ENCODE measurements around the gene KIF25.

Gene KIF25

DNA sequence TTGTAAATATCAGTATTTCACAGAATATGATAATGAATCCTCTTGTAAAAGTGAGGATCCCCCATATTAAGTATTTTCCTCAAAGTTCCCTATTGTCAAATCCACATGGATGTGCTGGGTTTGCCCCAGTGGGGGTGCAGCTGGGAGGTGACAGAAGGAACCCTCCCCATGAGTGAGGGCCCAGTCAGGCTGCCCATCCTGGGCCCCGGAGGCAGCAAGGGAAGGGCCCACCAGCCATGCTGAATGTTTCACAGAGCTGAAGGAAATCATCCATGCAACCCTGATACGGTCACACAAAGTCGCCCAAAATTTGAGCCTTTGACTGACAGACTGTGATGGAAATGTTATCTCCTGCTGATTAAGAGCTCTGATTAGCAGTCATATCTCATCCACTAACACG is 41.8 kb downstream of the KIF25 start:
- Histone ChIP-seq H3F3A (ENCODE audit: low read depth) (no peaks in the 10 kb centered on the region), H4K20me1 (ENCODE audit: insufficient read depth, low read length, poor library complexity, severe bottlenecking) (no peaks in the 10 kb centered on the region), H3K9ac (ENCODE audit: low read depth, low read length, poor library complexity, severe bottlenecking) (no peak overlapping the region), H3K9me2 (replicated peaks; ENCODE audit: low read depth, low read length) (no peaks in the 10 kb centered on the region), H3K79me2 (ENCODE audit: insufficient read depth, low read length) (no peaks in the 10 kb centered on the region), H3K36me3 (ENCODE audit: insufficient read depth, low read length) (no peaks in the 10 kb centered on the region), H3K4me2 (ENCODE audit: low read depth, low read length, poor library complexity, severe bottlenecking) (no peak overlapping the region), H3K4me1 (ENCODE audit: insufficient read depth, low read length, poor library complexity, severe bottlenecking) (no peaks in the 10 kb centered on the region), H3K27me3 (ENCODE audit: insufficient read depth, low read length, poor library complexity, severe bottlenecking) (no peaks in the 10 kb centered on the region), H3K4me3 (ENCODE audit: low read length, poor library complexity, severe bottlenecking) (no peak overlapping the region), H2AFZ (ENCODE audit: low read length) (no peak overlapping the region), H3K9me3 (ENCODE audit: insufficient read depth, low read depth, low read length) (peaks cover 9% of the 10 kb centered on the region; the same call in 1 of the 2 replicates)
- TF ChIP-seq, protein P1, sequence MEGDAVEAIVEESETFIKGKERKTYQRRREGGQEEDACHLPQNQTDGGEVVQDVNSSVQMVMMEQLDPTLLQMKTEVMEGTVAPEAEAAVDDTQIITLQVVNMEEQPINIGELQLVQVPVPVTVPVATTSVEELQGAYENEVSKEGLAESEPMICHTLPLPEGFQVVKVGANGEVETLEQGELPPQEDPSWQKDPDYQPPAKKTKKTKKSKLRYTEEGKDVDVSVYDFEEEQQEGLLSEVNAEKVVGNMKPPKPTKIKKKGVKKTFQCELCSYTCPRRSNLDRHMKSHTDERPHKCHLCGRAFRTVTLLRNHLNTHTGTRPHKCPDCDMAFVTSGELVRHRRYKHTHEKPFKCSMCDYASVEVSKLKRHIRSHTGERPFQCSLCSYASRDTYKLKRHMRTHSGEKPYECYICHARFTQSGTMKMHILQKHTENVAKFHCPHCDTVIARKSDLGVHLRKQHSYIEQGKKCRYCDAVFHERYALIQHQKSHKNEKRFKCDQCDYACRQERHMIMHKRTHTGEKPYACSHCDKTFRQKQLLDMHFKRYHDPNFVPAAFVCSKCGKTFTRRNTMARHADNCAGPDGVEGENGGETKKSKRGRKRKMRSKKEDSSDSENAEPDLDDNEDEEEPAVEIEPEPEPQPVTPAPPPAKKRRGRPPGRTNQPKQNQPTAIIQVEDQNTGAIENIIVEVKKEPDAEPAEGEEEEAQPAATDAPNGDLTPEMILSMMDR (conservative IDR thresholded peaks at IDR 0.05; ENCODE audit: low read length) = no peak
- no peak for TF ChIP-seq EZH2phosphoT487 (IDR thresholded peaks at IDR 0.05; ENCODE audit: borderline replicate concordance)

DNA sequence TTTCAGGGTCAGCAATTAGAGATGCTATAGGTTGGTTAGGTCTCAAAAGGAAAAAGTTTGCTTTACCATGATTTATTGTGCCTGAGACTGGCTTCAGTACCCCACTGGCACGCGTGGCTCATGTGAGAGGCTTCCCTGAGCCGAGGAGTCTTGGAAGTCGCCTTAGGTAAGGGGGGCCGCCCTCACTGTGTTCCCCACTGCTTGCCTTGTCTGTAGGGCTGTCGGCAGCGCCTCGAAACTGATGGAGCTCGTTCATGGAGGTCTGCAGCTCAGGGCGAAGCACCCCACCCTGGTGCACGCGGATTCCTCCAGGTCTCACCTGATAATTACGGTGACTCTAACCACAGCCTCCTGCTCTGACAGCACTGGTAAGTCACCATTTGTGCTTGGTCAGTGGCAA is 42.4 kb downstream of the KIF25 start:
- no peaks in the 10 kb centered on the region for H3K36me3 ChIP-seq (ENCODE audit: insufficient read depth, low read length)
- no peaks in the 10 kb centered on the region for H3F3A ChIP-seq (ENCODE audit: low read depth)
- H3K9me2 ChIP-seq (replicated peaks; ENCODE audit: low read depth, low read length) = no peaks in the 10 kb centered on the region
- TF ChIP-seq, protein P1 (conservative IDR thresholded peaks at IDR 0.05; ENCODE audit: low read length) = no peak
- H3K4me1 ChIP-seq (ENCODE audit: insufficient read depth, low read length, poor library complexity, severe bottlenecking) = no peaks in the 10 kb centered on the region
- no peak overlapping the region for H3K4me2 ChIP-seq (ENCODE audit: low read depth, low read length, poor library complexity, severe bottlenecking)
- H3K9ac ChIP-seq (ENCODE audit: low read depth, low read length, poor library complexity, severe bottlenecking) = no peak overlapping the region
- no peaks in the 10 kb centered on the region for H3K79me2 ChIP-seq (ENCODE audit: insufficient read depth, low read length)
- H3K9me3 ChIP-seq (ENCODE audit: insufficient read depth, low read depth, low read length) = peaks cover 9% of the 10 kb centered on the region; the same call in 1 of the 2 replicates
- no peak overlapping the region for H3K4me3 ChIP-seq (ENCODE audit: low read length, poor library complexity, severe bottlenecking)
- H2AFZ ChIP-seq (ENCODE audit: low read length) = no peak overlapping the region
- H4K20me1 ChIP-seq (ENCODE audit: insufficient read depth, low read length, poor library complexity, severe bottlenecking) = no peaks in the 10 kb centered on the region
- H3K27me3 ChIP-seq (ENCODE audit: insufficient read depth, low read length, poor library complexity, severe bottlenecking) = no peaks in the 10 kb centered on the region

DNA sequence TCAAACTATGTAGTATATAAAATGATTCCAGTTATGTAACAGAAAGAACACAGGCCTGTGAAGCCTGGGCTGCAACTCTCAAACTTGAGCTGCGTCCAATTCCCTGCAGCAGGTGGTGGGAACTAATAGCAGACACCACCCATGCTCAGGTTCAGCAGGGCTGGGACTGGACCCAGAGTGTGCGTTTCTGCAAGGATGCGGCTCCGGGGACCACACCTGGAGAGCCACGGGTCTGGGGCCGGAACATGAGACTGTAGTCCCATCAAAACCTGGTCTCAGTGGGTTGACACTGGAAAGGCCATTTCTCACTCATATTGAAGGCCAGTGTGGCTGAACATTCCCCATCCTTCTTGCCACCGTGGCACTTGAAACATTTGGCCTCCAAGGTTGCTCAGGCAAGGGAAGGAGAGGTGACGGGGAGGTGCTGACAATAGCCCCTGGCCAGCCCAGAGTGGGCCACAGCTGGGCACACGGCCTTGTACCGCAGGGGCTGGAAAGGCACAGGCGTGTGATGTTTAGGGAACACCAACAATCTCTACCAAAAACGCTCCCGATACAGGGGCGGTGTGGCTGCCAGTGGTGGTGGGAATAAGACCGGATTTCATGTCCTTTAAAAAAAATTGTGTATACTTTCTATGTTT is 43.5 kb downstream of the KIF25 start:
- H3K9me2 ChIP-seq (replicated peaks; ENCODE audit: low read depth, low read length) = no peaks in the 10 kb centered on the region
- peaks cover 11% of the 10 kb centered on the region; the same call in 1 of the 2 replicates for H3K9me3 ChIP-seq (ENCODE audit: insufficient read depth, low read depth, low read length)
- H3F3A ChIP-seq (ENCODE audit: low read depth) = no peaks in the 10 kb centered on the region
- H3K36me3 ChIP-seq (ENCODE audit: insufficient read depth, low read length) = no peaks in the 10 kb centered on the region
- no peak overlapping the region for H3K4me2 ChIP-seq (ENCODE audit: low read depth, low read length, poor library complexity, severe bottlenecking)
- H2AFZ ChIP-seq (ENCODE audit: low read length) = no peak overlapping the region
- no peak overlapping the region for H3K4me3 ChIP-seq (ENCODE audit: low read length, poor library complexity, severe bottlenecking)
- no peak overlapping the region for H3K9ac ChIP-seq (ENCODE audit: low read depth, low read length, poor library complexity, severe bottlenecking)
- H3K79me2 ChIP-seq (ENCODE audit: insufficient read depth, low read length) = no peaks in the 10 kb centered on the region
- H4K20me1 ChIP-seq (ENCODE audit: insufficient read depth, low read length, poor library complexity, severe bottlenecking) = no peaks in the 10 kb centered on the region
- no peaks in the 10 kb centered on the region for H3K4me1 ChIP-seq (ENCODE audit: insufficient read depth, low read length, poor library complexity, severe bottlenecking)
- TF ChIP-seq EZH2phosphoT487 (IDR thresholded peaks at IDR 0.05; ENCODE audit: borderline replicate concordance) = no peak
- TF ChIP-seq, protein P1 (conservative IDR thresholded peaks at IDR 0.05; ENCODE audit: low read length) = no peak
- no peaks in the 10 kb centered on the region for H3K27me3 ChIP-seq (ENCODE audit: insufficient read depth, low read length, poor library complexity, severe bottlenecking)

All from Loucy (cell line).